Neutrophil (primary cell): ENCODE data around the gene CLDN19.
"Not testable (repeated sequence)": the region's sequence is repeated elsewhere in the genome, so short reads cannot be mapped to it uniquely, and the experiment has no call there.

ENCODE experiments used
- H3K27ac ChIP-seq: fragments of 200-600 bp; sonication (generic); 2 replicates; pipeline ENCODE4 v1.5.1; 2016; ENCODE audit warnings: mild to moderate bottlenecking, moderate library complexity
- H3K27me3 ChIP-seq: fragments of 200-600 bp; sonication (generic); 2 replicates; pipeline ENCODE4 v1.6.0; 2016; ENCODE audit warnings: mild to moderate bottlenecking
- H3K36me3 ChIP-seq: fragments of 200-600 bp; sonication (generic); 2 replicates; pipeline ENCODE4 v1.5.1; 2017
- H3K4me1 ChIP-seq, 2 experiments: fragments of 200-600 bp in 1 of 2; sonication (generic) in 1 of 2; 1 replicate in 1 of 2; 2 replicates in 1 of 2; pipeline versions ENCODE4 v1.5.1 to v1.6.1; 2013 to 2016; ENCODE audit warnings: low read depth in 1 of 2, low read length in 1 of 2, mild to moderate bottlenecking in 1 of 2, moderate library complexity in 1 of 2; ENCODE audit not compliant: control insufficient read depth in 1 of 2, insufficient read depth in 1 of 2
- H3K4me3 ChIP-seq, 2 experiments: fragments of 200-600 bp in 1 of 2; sonication (generic) in 1 of 2; 1 replicate in 1 of 2; 2 replicates in 1 of 2; pipeline ENCODE4 v1.5.1; 2013 to 2016; ENCODE audit warnings: low read depth in 1 of 2, low read length in 1 of 2, mild to moderate bottlenecking in 1 of 2, moderate library complexity in 1 of 2
- H3K9me3 ChIP-seq: fragments of 200-600 bp; sonication (generic); 2 replicates; pipeline ENCODE4 v1.5.1; 2016
- TF ChIP-seq, protein P1 (sequence below): fragments of 200-600 bp; sonication (generic); IDR thresholded peaks from 2 replicates; pipeline ENCODE4 v1.5.1; 2016; ENCODE audit warnings: antibody characterized with exemption

The CLDN19 gene

GRCh38 chr1:42713293-42713692 is 26.7 kb downstream of the CLDN19 start:
- no peak overlapping the region for H3K27ac ChIP-seq
- no peaks in the 10 kb centered on the region for H3K9me3 ChIP-seq
- no peaks in the 10 kb centered on the region for H3K4me1 ChIP-seq
- no peaks in the 10 kb centered on the region for H3K36me3 ChIP-seq
- H3K4me3 ChIP-seq: no peak overlapping the region
- no peaks in the 10 kb centered on the region for H3K27me3 ChIP-seq
- TF ChIP-seq, protein P1, sequence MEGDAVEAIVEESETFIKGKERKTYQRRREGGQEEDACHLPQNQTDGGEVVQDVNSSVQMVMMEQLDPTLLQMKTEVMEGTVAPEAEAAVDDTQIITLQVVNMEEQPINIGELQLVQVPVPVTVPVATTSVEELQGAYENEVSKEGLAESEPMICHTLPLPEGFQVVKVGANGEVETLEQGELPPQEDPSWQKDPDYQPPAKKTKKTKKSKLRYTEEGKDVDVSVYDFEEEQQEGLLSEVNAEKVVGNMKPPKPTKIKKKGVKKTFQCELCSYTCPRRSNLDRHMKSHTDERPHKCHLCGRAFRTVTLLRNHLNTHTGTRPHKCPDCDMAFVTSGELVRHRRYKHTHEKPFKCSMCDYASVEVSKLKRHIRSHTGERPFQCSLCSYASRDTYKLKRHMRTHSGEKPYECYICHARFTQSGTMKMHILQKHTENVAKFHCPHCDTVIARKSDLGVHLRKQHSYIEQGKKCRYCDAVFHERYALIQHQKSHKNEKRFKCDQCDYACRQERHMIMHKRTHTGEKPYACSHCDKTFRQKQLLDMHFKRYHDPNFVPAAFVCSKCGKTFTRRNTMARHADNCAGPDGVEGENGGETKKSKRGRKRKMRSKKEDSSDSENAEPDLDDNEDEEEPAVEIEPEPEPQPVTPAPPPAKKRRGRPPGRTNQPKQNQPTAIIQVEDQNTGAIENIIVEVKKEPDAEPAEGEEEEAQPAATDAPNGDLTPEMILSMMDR: no peak

DNA sequence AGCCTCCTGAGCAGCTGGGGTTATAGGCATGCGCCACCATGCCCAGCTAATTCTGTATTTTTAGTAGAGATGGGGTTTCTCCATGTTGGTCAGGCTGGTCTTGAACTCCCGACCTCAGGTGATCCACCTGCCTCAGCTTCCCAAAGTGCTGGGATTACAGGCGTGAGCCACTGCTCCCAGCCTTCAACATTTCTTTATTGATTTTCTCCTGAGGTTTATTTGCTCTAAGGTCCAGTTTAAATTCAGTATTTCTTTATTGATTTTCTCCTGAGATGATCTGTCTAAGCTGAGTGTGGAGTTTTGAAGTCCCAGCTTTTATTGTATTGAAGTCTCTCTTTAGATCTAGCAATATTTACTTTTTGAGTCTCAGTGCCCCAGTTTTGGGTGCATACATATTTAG is 27.2 kb downstream of the CLDN19 start:
- H3K9me3 ChIP-seq, H3K36me3 ChIP-seq, H3K4me1 ChIP-seq, H3K27ac ChIP-seq, H3K4me3 ChIP-seq, H3K27me3 ChIP-seq: not testable (repeated sequence)

- Histone ChIP-seq H3K4me3 (no peak overlapping the region), H3K27ac (no peak overlapping the region), H3K9me3 (no peaks in the 10 kb centered on the region), H3K27me3 (no peaks in the 10 kb centered on the region), H3K36me3 (peaks cover 64% of the 10 kb centered on the region), H3K4me1 (no peaks in the 10 kb centered on the region)
- TF ChIP-seq, protein P1: no peak
These were observed 36.1 kb downstream of the CLDN19 start for GRCh38 chr1:42703888-42704464.

- no peaks in the 10 kb centered on the region for H3K27me3 ChIP-seq
- no peaks in the 10 kb centered on the region for H3K9me3 ChIP-seq
- peaks cover 86% of the 10 kb centered on the region for H3K36me3 ChIP-seq
- H3K27ac ChIP-seq: no peak overlapping the region
- TF ChIP-seq, protein P1: no peak
- H3K4me3 ChIP-seq: no peak overlapping the region
- H3K4me1 ChIP-seq: no peaks in the 10 kb centered on the region
These were observed 40.0 kb downstream of the CLDN19 start for GRCh38 chr1:42700006-42700405.

DNA sequence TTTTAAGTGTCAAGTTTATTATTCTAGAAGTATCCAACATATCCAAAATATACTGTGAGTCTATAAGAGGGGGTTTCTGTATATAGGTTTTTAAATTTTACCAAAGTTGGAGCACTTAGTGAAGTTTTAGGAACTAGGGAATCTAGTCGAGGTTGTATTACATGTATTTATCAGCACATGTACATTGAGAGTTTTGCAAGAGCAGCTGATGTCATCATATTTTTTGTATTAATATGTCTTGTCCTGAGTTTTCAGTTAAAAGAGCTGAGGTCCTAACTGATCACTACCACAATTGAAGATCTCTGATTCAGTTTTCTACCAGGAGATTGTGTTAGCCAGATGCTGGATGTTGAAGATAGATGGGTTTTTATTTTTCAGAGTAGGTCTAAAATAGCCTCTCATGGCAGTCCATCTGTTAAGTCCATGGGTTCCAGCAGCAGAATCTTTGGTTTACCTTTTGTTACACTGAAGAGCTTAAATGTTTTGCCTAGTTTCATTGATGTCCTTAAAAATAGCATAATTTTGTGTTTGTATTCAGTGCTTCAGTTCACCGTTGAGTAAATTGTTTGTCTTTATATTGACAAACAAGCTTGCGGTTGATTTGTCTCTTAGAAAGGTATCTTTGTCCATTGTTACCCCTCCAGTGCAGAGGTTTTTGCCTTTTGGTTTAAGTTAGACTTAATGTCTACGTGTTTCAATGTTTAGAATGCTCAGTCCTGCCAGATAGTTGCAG is 41.8 kb downstream of the CLDN19 start:
- Histone ChIP-seq H3K36me3 (peaks cover 81% of the 10 kb centered on the region), H3K4me1 (no peaks in the 10 kb centered on the region), H3K27ac (no peak overlapping the region), H3K4me3 (no peak overlapping the region), H3K9me3 (no peaks in the 10 kb centered on the region), H3K27me3 (no peaks in the 10 kb centered on the region)
- TF ChIP-seq, protein P1: no peak

DNA sequence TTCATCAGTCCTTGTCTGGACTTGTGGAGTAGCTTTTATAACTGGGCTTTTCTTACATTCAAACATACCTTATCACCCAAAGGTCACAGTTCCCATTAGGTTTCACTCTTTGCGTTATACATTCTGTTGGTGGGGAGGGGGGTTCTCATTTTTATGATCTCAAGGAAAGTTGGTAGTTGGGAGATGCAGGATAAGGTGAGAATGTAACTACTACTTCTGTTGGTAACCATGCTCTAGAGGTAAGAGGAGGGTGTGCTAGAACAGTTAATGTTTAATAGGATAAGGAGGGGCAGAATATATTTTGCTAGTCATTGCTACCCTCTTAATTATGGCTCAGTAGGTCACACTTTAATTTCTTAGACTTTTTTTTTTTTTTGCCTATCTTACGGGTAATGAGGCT is 47.1 kb downstream of the CLDN19 start:
- Histone ChIP-seq H3K4me1 (no peaks in the 10 kb centered on the region), H3K4me3 (no peak overlapping the region), H3K36me3 (peaks cover 37% of the 10 kb centered on the region), H3K27me3 (no peaks in the 10 kb centered on the region), H3K9me3 (no peaks in the 10 kb centered on the region), H3K27ac (no peak overlapping the region)
- TF ChIP-seq, protein P1: no peak
